Measurements from ENCODE around the gene FAM20A.
A peak's percentile ranks its signal among the peaks of the same experiment; 100 is the strongest.

Gene FAM20A

DNA sequence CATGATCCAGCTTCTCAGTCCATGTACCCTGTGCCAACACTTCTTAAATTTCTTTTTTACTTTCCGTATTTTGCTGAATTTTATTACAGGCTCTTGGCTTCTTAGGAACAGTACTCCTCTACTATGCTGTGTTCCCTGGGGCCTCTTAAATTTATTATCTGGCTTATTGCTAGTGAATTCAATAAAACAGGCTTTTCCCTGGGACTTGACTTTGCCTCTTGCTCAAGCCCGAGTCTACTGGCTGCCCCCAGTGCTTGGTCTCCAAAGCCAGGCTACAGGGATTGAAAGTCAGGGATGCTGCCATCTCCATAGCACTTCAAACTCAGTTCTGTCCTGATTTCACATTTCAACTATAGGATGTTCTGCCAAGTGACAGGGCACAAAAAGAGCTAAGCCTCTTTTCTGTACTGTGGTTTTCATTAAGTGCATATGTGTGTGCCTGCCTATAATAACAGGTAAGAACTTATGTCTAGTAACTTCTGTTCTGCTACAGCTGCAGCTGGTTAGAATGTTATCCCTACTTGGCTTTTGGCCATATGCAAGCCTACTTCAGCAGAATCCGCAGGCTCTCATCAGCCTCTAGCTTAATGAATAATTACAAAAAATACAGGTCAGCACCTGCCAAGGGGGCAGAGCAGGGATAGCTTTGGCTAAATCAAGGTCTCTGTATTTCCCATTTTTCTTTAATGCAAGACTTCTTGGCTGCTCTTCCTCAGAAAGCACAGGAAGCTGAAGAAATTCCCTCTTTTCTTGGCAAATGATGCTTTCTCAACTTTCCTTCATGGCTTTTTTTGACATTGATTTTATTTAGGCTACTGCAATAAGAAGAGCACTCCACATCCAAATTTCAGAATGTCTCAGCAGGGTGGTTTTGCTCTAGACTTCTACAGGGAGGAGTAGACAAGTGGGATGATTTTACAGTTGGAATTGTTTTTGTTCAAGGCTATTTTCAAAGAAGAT lies 8.2 kb downstream of the FAM20A start:
- Histone ChIP-seq H3K27me3 (ENCODE audit: insufficient read depth, low read length, poor library complexity) (no peaks in the 10 kb centered on the region), H3K9ac (ENCODE audit: low read length) (no peak overlapping the region), H3K79me2 (ENCODE audit: control insufficient read depth, insufficient read depth, low read length) (peaks cover 31% of the 10 kb centered on the region), H3K36me3 (ENCODE audit: control insufficient read depth, insufficient read depth, low read length) (peaks cover 5% of the 10 kb centered on the region), H2BK120ac (ENCODE audit: low read depth, low read length) (no peak overlapping the region), H3K4ac (ENCODE audit: low read depth, low read length) (no peak overlapping the region), H2BK15ac (replicated peaks; ENCODE audit: low read depth) (no peak overlapping the region), H4K8ac (ENCODE audit: low read depth, low read length) (no peak overlapping the region), H2AK5ac (ENCODE audit: low read length) (no peak overlapping the region), H3K79me1 (ENCODE audit: low read length) (peaks cover 15% of the 10 kb centered on the region), H3K56ac (ENCODE audit: low read length) (no peak overlapping the region), H4K5ac (ENCODE audit: low read length) (no peak overlapping the region), H3K4me2 (ENCODE audit: low read length) (no peak overlapping the region), H3K4me3 (ENCODE audit: low read length) (no peak overlapping the region), H3K23ac (ENCODE audit: low read length) (no peak overlapping the region), H3K4me1 (ENCODE audit: control insufficient read depth, low read depth, low read length) (peaks cover 5% of the 10 kb centered on the region), H3K18ac (ENCODE audit: low read length) (no peak overlapping the region), H3K27ac (ENCODE audit: low read depth, low read length) (no peak overlapping the region), H2BK5ac (ENCODE audit: low read length) (no peak overlapping the region)
- no peak for DNase-seq
- WGBS (ENCODE audit: extremely low coverage, insufficient coverage, low lambda C conversion rate) = no CpG with 5 or more reads among the region's 3 CpGs

DNA sequence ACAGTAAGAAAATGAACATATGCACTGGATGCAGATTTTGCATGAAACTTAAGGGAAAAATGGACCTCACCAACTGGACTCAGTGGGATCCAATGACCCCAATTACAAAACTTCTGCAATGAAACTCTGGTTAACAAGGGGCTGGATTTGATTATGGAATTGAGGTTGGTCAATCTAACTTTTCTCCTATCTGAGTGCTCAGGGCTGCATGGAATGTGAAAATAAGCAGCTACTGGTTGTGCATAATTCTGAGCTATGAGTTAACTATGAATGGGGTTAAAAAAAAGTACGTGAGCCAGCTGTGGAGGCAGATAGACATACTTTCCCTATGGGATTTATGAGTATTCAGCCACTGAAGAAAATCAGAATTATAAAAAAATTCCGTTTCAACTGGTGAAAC lies 9.2 kb downstream of the FAM20A start:
- Histone ChIP-seq H3K23ac (ENCODE audit: low read length) (no peak overlapping the region), H2BK120ac (ENCODE audit: low read depth, low read length) (no peak overlapping the region)

DNA sequence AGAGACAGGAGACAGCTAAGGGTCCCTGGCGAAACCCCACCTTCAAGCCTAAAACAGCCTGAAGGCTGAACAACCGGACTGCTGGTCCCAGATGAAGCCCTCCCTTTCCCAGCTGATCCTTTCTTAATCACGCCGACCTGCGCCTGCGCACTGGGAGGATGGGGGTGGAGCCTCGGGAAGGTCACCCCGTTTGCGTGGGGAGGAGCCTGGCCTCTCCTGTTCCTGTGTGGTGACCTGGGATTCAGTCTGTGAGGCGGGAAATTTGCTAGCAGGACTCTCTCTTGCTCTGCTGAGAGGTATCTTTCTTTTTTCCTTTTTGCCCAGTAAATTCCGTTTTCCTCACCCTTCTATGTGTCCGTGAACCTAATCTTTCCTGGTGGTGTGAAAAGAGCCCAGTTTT lies 9.6 kb downstream of the FAM20A start:
- Histone ChIP-seq H4K5ac (ENCODE audit: low read length) (no peak overlapping the region), H3K9ac (ENCODE audit: low read length) (peak overlapping the region; percentile 59), H3K4me3 (ENCODE audit: low read length) (no peak overlapping the region), H3K18ac (ENCODE audit: low read length) (no peak overlapping the region), H2AK5ac (ENCODE audit: low read length) (no peak overlapping the region), H2BK15ac (replicated peaks; ENCODE audit: low read depth) (no peak overlapping the region), H3K56ac (ENCODE audit: low read length) (peak overlapping the region; percentile 61), H3K36me3 (ENCODE audit: control insufficient read depth, insufficient read depth, low read length) (peaks cover 5% of the 10 kb centered on the region), H3K4me2 (ENCODE audit: low read length) (no peak overlapping the region), H3K79me2 (ENCODE audit: control insufficient read depth, insufficient read depth, low read length) (peaks cover 19% of the 10 kb centered on the region), H3K23ac (ENCODE audit: low read length) (no peak overlapping the region), H3K4ac (ENCODE audit: low read depth, low read length) (no peak overlapping the region), H2BK5ac (ENCODE audit: low read length) (no peak overlapping the region), H3K27ac (ENCODE audit: low read depth, low read length) (no peak overlapping the region), H3K27me3 (ENCODE audit: insufficient read depth, low read length, poor library complexity) (no peaks in the 10 kb centered on the region), H2BK120ac (ENCODE audit: low read depth, low read length) (no peak overlapping the region), H4K8ac (ENCODE audit: low read depth, low read length) (no peak overlapping the region), H3K79me1 (ENCODE audit: low read length) (peaks cover 15% of the 10 kb centered on the region), H3K4me1 (ENCODE audit: control insufficient read depth, low read depth, low read length) (peaks cover 5% of the 10 kb centered on the region)
- peak; percentile 67 for DNase-seq
- no CpG with 5 or more reads among the region's 12 CpGs for WGBS (ENCODE audit: extremely low coverage, insufficient coverage, low lambda C conversion rate)

More for the DNA sequence above, 9.2 kb downstream of the FAM20A start:
- peaks cover 5% of the 10 kb centered on the region for H3K4me1 ChIP-seq (ENCODE audit: control insufficient read depth, low read depth, low read length)
- peaks cover 15% of the 10 kb centered on the region for H3K79me1 ChIP-seq (ENCODE audit: low read length)
- no peak for DNase-seq
- H4K8ac ChIP-seq (ENCODE audit: low read depth, low read length) = no peak overlapping the region
- no peaks in the 10 kb centered on the region for H3K27me3 ChIP-seq (ENCODE audit: insufficient read depth, low read length, poor library complexity)
- WGBS (ENCODE audit: extremely low coverage, insufficient coverage, low lambda C conversion rate) = no CpG with 5 or more reads among the region's 2 CpGs
- no peak overlapping the region for H3K4ac ChIP-seq (ENCODE audit: low read depth, low read length)
- no peak overlapping the region for H3K18ac ChIP-seq (ENCODE audit: low read length)
- peaks cover 24% of the 10 kb centered on the region for H3K79me2 ChIP-seq (ENCODE audit: control insufficient read depth, insufficient read depth, low read length)
- H3K56ac ChIP-seq (ENCODE audit: low read length) = peak overlapping the region; percentile 61
- no peak overlapping the region for H3K4me3 ChIP-seq (ENCODE audit: low read length)
- H2BK5ac ChIP-seq (ENCODE audit: low read length) = no peak overlapping the region
- peaks cover 5% of the 10 kb centered on the region for H3K36me3 ChIP-seq (ENCODE audit: control insufficient read depth, insufficient read depth, low read length)
- H3K9ac ChIP-seq (ENCODE audit: low read length) = peak overlapping the region; percentile 59
- no peak overlapping the region for H3K27ac ChIP-seq (ENCODE audit: low read depth, low read length)
- peak overlapping the region; percentile 65 for H4K5ac ChIP-seq (ENCODE audit: low read length)
- H2AK5ac ChIP-seq (ENCODE audit: low read length) = no peak overlapping the region
- H3K4me2 ChIP-seq (ENCODE audit: low read length) = no peak overlapping the region
- H2BK15ac ChIP-seq (replicated peaks; ENCODE audit: low read depth) = no peak overlapping the region

DNA sequence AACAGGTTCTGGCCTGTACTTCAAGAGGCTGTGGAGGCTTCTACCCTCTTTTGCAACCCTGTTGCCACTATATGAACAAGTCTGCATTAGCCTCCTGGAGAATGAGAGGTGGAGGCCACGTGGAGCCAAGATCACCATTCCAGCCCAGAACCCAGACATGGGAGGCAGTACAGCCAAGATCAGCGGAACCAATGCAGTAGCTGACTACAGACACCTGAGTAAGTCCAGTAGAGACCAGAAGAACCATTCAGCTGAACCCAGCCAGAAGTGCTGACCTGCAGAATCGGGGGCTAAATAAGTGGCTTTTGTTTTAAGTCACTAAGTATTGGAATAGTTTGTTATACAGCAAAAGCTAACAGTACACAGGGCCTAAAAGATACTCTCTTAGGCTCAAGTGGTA lies 12.1 kb downstream of the FAM20A start:
- Histone ChIP-seq H2BK15ac (replicated peaks; ENCODE audit: low read depth) (no peak overlapping the region), H3K79me2 (ENCODE audit: control insufficient read depth, insufficient read depth, low read length) (peaks cover 8% of the 10 kb centered on the region), H3K4me2 (ENCODE audit: low read length) (no peak overlapping the region), H4K5ac (ENCODE audit: low read length) (no peak overlapping the region), H2AK5ac (ENCODE audit: low read length) (no peak overlapping the region), H3K79me1 (ENCODE audit: low read length) (peaks cover 11% of the 10 kb centered on the region), H3K27me3 (ENCODE audit: insufficient read depth, low read length, poor library complexity) (no peaks in the 10 kb centered on the region), H3K36me3 (ENCODE audit: control insufficient read depth, insufficient read depth, low read length) (peaks cover 2% of the 10 kb centered on the region), H3K18ac (ENCODE audit: low read length) (no peak overlapping the region), H3K56ac (ENCODE audit: low read length) (no peak overlapping the region), H2BK5ac (ENCODE audit: low read length) (no peak overlapping the region), H3K4ac (ENCODE audit: low read depth, low read length) (no peak overlapping the region), H4K8ac (ENCODE audit: low read depth, low read length) (no peak overlapping the region), H3K4me3 (ENCODE audit: low read length) (no peak overlapping the region), H3K27ac (ENCODE audit: low read depth, low read length) (no peak overlapping the region), H3K9ac (ENCODE audit: low read length) (no peak overlapping the region), H3K23ac (ENCODE audit: low read length) (no peak overlapping the region), H3K4me1 (ENCODE audit: control insufficient read depth, low read depth, low read length) (no peaks in the 10 kb centered on the region), H2BK120ac (ENCODE audit: low read depth, low read length) (no peak overlapping the region)
- no peak for DNase-seq
- no CpG with 5 or more reads among the region's 3 CpGs for WGBS (ENCODE audit: extremely low coverage, insufficient coverage, low lambda C conversion rate)

DNA sequence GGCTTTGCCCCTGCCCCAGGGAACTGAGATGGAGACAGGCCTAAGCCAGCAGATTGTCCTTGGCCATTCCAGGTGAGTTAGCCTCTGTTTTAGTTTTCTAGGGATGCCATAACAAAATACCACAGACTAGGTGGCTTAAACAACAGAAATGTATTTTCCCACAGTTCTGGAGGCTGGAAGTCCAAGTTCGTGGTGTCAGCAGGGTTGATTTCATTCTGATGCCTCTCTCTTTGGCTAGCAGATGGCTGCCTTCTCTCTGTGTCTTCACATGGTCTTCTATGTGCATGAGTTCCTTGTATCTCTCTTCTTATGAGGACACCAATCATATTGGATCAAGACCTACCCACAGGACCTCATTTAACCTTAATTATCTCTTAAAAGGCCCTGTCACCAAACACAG lies 12.8 kb downstream of the FAM20A start:
- no peak for DNase-seq
- no peak overlapping the region for H3K56ac ChIP-seq (ENCODE audit: low read length)
- H3K4me1 ChIP-seq (ENCODE audit: control insufficient read depth, low read depth, low read length) = no peaks in the 10 kb centered on the region
- peaks cover 2% of the 10 kb centered on the region for H3K36me3 ChIP-seq (ENCODE audit: control insufficient read depth, insufficient read depth, low read length)
- no peak overlapping the region for H3K27ac ChIP-seq (ENCODE audit: low read depth, low read length)
- H2BK15ac ChIP-seq (replicated peaks; ENCODE audit: low read depth) = no peak overlapping the region
- H3K4me2 ChIP-seq (ENCODE audit: low read length) = no peak overlapping the region
- H3K79me2 ChIP-seq (ENCODE audit: control insufficient read depth, insufficient read depth, low read length) = peaks cover 3% of the 10 kb centered on the region
- peaks cover 9% of the 10 kb centered on the region for H3K79me1 ChIP-seq (ENCODE audit: low read length)
- H3K4me3 ChIP-seq (ENCODE audit: low read length) = no peak overlapping the region
- no peak overlapping the region for H4K5ac ChIP-seq (ENCODE audit: low read length)
- H3K4ac ChIP-seq (ENCODE audit: low read depth, low read length) = no peak overlapping the region
- no peak overlapping the region for H2BK5ac ChIP-seq (ENCODE audit: low read length)
- no peak overlapping the region for H2BK120ac ChIP-seq (ENCODE audit: low read depth, low read length)
- H3K27me3 ChIP-seq (ENCODE audit: insufficient read depth, low read length, poor library complexity) = no peaks in the 10 kb centered on the region
- no peak overlapping the region for H3K18ac ChIP-seq (ENCODE audit: low read length)
- no peak overlapping the region for H2AK5ac ChIP-seq (ENCODE audit: low read length)
- H4K8ac ChIP-seq (ENCODE audit: low read depth, low read length) = no peak overlapping the region
- no CpG with 5 or more reads among the region's 1 CpG for WGBS (ENCODE audit: extremely low coverage, insufficient coverage, low lambda C conversion rate)
- H3K23ac ChIP-seq (ENCODE audit: low read length) = no peak overlapping the region
- H3K9ac ChIP-seq (ENCODE audit: low read length) = no peak overlapping the region
